Dedifferentiated amniotic fluid mesenchymal stem cell (primary cell): ENCODE data around the gene TEX22.

Source experiments
- DNase-seq: peaks from one replicate; pipeline ENCODE4 v3.0.0-alpha.2; 2016; ENCODE audit errors: extremely low spot score

The TEX22 gene

GRCh38 chr14:105439179-105439578 is 40.8 kb downstream of the TEX22 start:
- no peak for DNase-seq

GRCh38 chr14:105439710-105440553 is 41.6 kb downstream of the TEX22 start:
- DNase-seq, result no peak

GRCh38 chr14:105440554-105440900 is 42.2 kb downstream of the TEX22 start:
- no peak for DNase-seq

- no peak for DNase-seq
Measured at GRCh38 chr14:105440992-105441391, 42.7 kb downstream of the TEX22 start.

- no peak for DNase-seq
Measured at GRCh38 chr14:105442125-105442524, 43.8 kb downstream of the TEX22 start.

- no peak for DNase-seq
Measured at GRCh38 chr14:105442834-105443233, 44.5 kb downstream of the TEX22 start.

GRCh38 chr14:105444859-105445258 is 46.5 kb downstream of the TEX22 start:
- DNase-seq, result no peak

- no peak for DNase-seq
Measured at GRCh38 chr14:105445290-105445689, 47.0 kb downstream of the TEX22 start.

GRCh38 chr14:105445901-105446845 is 47.8 kb downstream of the TEX22 start:
- DNase-seq, result no peak

- DNase-seq, result no peak
Measured at GRCh38 chr14:105446971-105447370, 48.6 kb downstream of the TEX22 start.

- DNase-seq, result no peak
Measured at GRCh38 chr14:105447651-105448640, 49.6 kb downstream of the TEX22 start.

- DNase-seq, result no peak
Measured at GRCh38 chr14:105448706-105449111, 50.4 kb downstream of the TEX22 start.

- DNase-seq, result no peak
Measured at GRCh38 chr14:105449276-105450122, 51.2 kb downstream of the TEX22 start.

GRCh38 chr14:105450123-105450505 is 51.8 kb downstream of the TEX22 start:
- DNase-seq, result no peak

GRCh38 chr14:105450864-105451720 is 52.8 kb downstream of the TEX22 start:
- DNase-seq, result no peak

GRCh38 chr14:105452963-105453362 is 54.6 kb downstream of the TEX22 start:
- DNase-seq, result no peak

GRCh38 chr14:105453847-105454246 is 55.5 kb downstream of the TEX22 start:
- no peak for DNase-seq

GRCh38 chr14:105455086-105455640 is 56.8 kb downstream of the TEX22 start:
- no peak for DNase-seq
